DND-41 (cell line): ENCODE data around the gene CASP9.

Experiments used
- EZH2 ChIP-seq: IDR thresholded peaks from 3 replicates; pipeline ENCODE4 v1.6.1; 2012; ENCODE audit warnings: borderline replicate concordance, low read depth, mild to moderate bottlenecking, moderate library complexity, low read length, inconsistent platforms; ENCODE audit not compliant: severe bottlenecking
- TF ChIP-seq, protein P1 (sequence below): IDR thresholded peaks from 2 replicates; pipeline ENCODE4 v1.5.1; 2012; ENCODE audit warnings: borderline replicate concordance, low read length, moderate library complexity, mild to moderate bottlenecking; ENCODE audit not compliant: poor library complexity, severe bottlenecking; ENCODE audit errors: extremely low read depth

DNA sequence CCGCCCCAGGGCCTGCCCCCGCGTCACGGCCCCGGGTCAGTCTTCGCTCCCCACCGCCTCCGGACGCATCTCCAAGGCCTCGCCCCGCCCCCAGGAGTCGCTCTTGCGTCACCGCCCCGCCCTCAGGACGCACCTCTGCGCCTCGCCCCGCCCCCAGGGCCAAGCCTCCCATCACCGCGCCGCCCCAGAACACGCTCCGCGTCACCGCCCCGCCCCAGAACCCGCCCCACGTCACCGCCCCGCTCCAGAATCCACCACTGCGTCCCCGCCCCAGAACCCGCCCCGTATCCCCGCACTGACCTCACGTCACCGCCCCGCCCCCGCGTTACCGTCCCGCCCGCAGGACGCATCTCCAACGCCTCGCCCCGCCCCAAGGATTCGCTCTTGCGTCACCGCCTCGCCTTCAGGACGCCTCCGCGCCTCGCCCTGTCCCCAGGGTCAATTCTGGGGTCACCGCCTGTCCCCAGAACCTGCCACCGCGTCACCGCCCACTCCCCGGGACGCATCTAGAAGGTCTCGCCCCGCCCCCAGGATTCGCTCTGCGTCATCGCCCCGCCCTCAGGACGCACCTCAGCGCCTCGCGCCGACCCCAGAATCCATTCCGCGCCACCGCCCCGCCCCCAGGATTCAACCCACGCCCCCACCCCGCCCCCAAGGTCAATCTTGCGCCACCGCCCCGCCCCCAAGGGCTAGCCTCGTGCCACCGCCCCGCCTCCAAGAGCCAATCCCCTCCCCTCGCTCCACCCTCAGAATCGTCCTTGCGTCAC is 451 bp upstream of the CASP9 start:
- TF ChIP-seq, protein P1, sequence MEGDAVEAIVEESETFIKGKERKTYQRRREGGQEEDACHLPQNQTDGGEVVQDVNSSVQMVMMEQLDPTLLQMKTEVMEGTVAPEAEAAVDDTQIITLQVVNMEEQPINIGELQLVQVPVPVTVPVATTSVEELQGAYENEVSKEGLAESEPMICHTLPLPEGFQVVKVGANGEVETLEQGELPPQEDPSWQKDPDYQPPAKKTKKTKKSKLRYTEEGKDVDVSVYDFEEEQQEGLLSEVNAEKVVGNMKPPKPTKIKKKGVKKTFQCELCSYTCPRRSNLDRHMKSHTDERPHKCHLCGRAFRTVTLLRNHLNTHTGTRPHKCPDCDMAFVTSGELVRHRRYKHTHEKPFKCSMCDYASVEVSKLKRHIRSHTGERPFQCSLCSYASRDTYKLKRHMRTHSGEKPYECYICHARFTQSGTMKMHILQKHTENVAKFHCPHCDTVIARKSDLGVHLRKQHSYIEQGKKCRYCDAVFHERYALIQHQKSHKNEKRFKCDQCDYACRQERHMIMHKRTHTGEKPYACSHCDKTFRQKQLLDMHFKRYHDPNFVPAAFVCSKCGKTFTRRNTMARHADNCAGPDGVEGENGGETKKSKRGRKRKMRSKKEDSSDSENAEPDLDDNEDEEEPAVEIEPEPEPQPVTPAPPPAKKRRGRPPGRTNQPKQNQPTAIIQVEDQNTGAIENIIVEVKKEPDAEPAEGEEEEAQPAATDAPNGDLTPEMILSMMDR = no peak
- no peak for TF ChIP-seq EZH2
